SK-N-SH (cell line): ENCODE results near the gene BDKRB1. TPM values are rescaled to one million over a fixed set of nuclear protein-coding genes. Genes with fewer than 3 reads are reported as not detected.

Experiments
- CTCF ChIA-PET: fragments of 300-600, 350-600 bp; formaldehyde crosslinking; extraction: SDS; loops from one replicate; lab custom pipeline; 2021; lab: Yijun Ruan, JAX
- POLR2A ChIA-PET: fragments of 350-600 bp; sonication (Branson Sonifier 250); formaldehyde crosslinking; extraction: SDS; loops from one replicate; lab custom pipeline; 2020; ENCODE audit warnings: antibody characterized with exemption, inconsistent platforms; lab: Yijun Ruan, JAX
- DNase-seq: peaks from one replicate; pipeline ENCODE4 v3.0.0; 2012
- H2AFZ ChIP-seq: fragments of 200-600 bp; sonication (generic); 2 replicates; pipeline ENCODE4 v1.8.1; 2016; ENCODE audit warnings: antibody characterized with exemption, mild to moderate bottlenecking, low read depth
- H3F3A ChIP-seq: fragments of 200-600 bp; sonication (generic); replicated peaks from 2 replicates; pipeline ENCODE3; 2016; ENCODE audit warnings: antibody characterized with exemption, mild to moderate bottlenecking; ENCODE audit not compliant: insufficient read depth
- H3K27ac ChIP-seq, 2 experiments: fragments of 200-500 bp in 1 of 2; fragments of 200-600 bp in 1 of 2; sonication (Bioruptor generic) in 1 of 2; sonication (generic), shearing (Covaris generic) in 1 of 2; 2 replicates each; pipeline versions ENCODE4 v1.5.1 to v1.6.1; 2014 to 2016; ENCODE audit warnings: low read depth in 2 of 2, inconsistent platforms in 1 of 2, low read length in 1 of 2, mild to moderate bottlenecking in 1 of 2, mixed read lengths in 1 of 2
- H3K27me3 ChIP-seq: fragments of 200-600 bp; sonication (generic), shearing (Covaris generic); 2 replicates; pipeline ENCODE4 v1.6.1; 2016; ENCODE audit warnings: mixed run types; ENCODE audit not compliant: insufficient read depth
- H3K36me3 ChIP-seq, 2 experiments: fragments of 200-500 bp in 1 of 2; fragments of 200-600 bp in 1 of 2; sonication (Bioruptor generic) in 1 of 2; sonication (generic) in 1 of 2; replicated peaks in 1 of 2; 2 replicates each; pipeline versions ENCODE3 to v1.5.1; 2014 to 2016; ENCODE audit warnings: low read length in 1 of 2, mild to moderate bottlenecking in 1 of 2; ENCODE audit not compliant: insufficient read depth in 2 of 2, control insufficient read depth in 1 of 2
- H3K4me1 ChIP-seq, 2 experiments: fragments of 200-500 bp in 1 of 2; fragments of 200-600 bp in 1 of 2; sonication (Bioruptor generic) in 1 of 2; sonication (generic), shearing (Covaris generic) in 1 of 2; 2 replicates each; pipeline versions ENCODE4 v1.5.1 to v1.6.1; 2014 to 2016; ENCODE audit warnings: low read depth in 1 of 2, low read length in 1 of 2, mixed run types in 1 of 2; ENCODE audit not compliant: insufficient read depth in 2 of 2, control insufficient read depth in 1 of 2
- H3K4me2 ChIP-seq: fragments of 200-600 bp; sonication (generic), shearing (Covaris generic); 2 replicates; pipeline ENCODE4 v1.6.1; 2017; ENCODE audit warnings: mixed run types
- H3K4me3 ChIP-seq, 2 experiments: fragments of 200-500 bp in 1 of 2; fragments of 200-600 bp in 1 of 2; sonication (Bioruptor generic) in 1 of 2; sonication (generic), shearing (Covaris generic) in 1 of 2; 2 replicates each; pipeline versions ENCODE4 v1.5.1 to v1.8.1; 2014 to 2016; ENCODE audit warnings: low read depth in 2 of 2, inconsistent platforms in 1 of 2, low read length in 1 of 2, mild to moderate bottlenecking in 1 of 2, mixed read lengths in 1 of 2, moderate library complexity in 1 of 2
- H3K79me2 ChIP-seq: fragments of 200-600 bp; sonication (generic); 2 replicates; pipeline ENCODE4 v1.8.1; 2017; ENCODE audit warnings: mild to moderate bottlenecking; ENCODE audit not compliant: insufficient read depth
- H3K9ac ChIP-seq: fragments of 200-600 bp; sonication (generic); 2 replicates; pipeline ENCODE4 v1.6.1; 2017; ENCODE audit warnings: mixed run types
- H3K9me2 ChIP-seq: fragments of 200-600 bp; sonication (generic); 2 replicates; pipeline ENCODE4 v1.6.1; 2017; ENCODE audit warnings: mixed run types
- H3K9me3 ChIP-seq: fragments of 200-600 bp; sonication (generic); 2 replicates; pipeline ENCODE4 v1.6.1; 2017; ENCODE audit warnings: mixed run types, mild to moderate bottlenecking, moderate library complexity
- H4K20me1 ChIP-seq: fragments of 200-600 bp; sonication (generic); 2 replicates; pipeline ENCODE4 v1.6.1; 2017; ENCODE audit warnings: mild to moderate bottlenecking, mixed run types; ENCODE audit not compliant: insufficient read depth
- CHD2 ChIP-seq: fragments of 150-350 bp; IDR thresholded peaks from 2 replicates; pipeline ENCODE4 v1.6.1; 2018; ENCODE audit warnings: low read length; ENCODE audit not compliant: partially characterized antibody
- CTCF ChIP-seq: fragments of 200-600 bp; sonication (generic); IDR thresholded peaks from 2 replicates; pipeline ENCODE4 v1.6.1; 2017; ENCODE audit warnings: antibody characterized with exemption, mild to moderate bottlenecking, moderate library complexity
- ELF1 ChIP-seq: IDR thresholded peaks from 2 replicates; pipeline ENCODE4 v1.4.0; 2012
- EZH2phosphoT487 ChIP-seq: fragments of 200-600 bp; sonication (generic); IDR thresholded peaks from 2 replicates; pipeline ENCODE4 v1.6.1; 2017; ENCODE audit warnings: low read depth, mixed run types, mild to moderate bottlenecking, antibody characterized with exemption, moderate library complexity, borderline replicate concordance
- FOSL2 ChIP-seq: IDR thresholded peaks from 2 replicates; pipeline ENCODE4 v1.4.0; 2012; ENCODE audit warnings: low read depth, mild to moderate bottlenecking, moderate library complexity, borderline replicate concordance
- FOXJ3 ChIP-seq: sonication (generic); formaldehyde crosslinking; IDR thresholded peaks from 2 replicates; pipeline ENCODE4 v1.5.1; 2020; ENCODE audit warnings: mild to moderate bottlenecking, missing genetic modification reagents
- FOXM1 ChIP-seq: IDR thresholded peaks from 2 replicates; pipeline ENCODE4 v1.4.0; 2012; ENCODE audit warnings: low read depth, mild to moderate bottlenecking
- MXI1 ChIP-seq: IDR thresholded peaks from 2 replicates; pipeline ENCODE4 v1.6.1; 2012; ENCODE audit warnings: mild to moderate bottlenecking, low read depth, low read length, improper control_type of control experiment
- POLR2AphosphoS5 ChIP-seq: IDR thresholded peaks from 2 replicates; pipeline ENCODE4 v1.6.1; 2012; ENCODE audit warnings: low read depth, low read length
- RCOR1 ChIP-seq: fragments of 150-350 bp; IDR thresholded peaks from 2 replicates; pipeline ENCODE4 v1.6.1; 2017; ENCODE audit warnings: antibody characterized with exemption, low read length
- USF1 ChIP-seq: IDR thresholded peaks from 2 replicates; pipeline ENCODE4 v1.4.0; 2012; ENCODE audit warnings: low read depth, borderline replicate concordance
- USF2 ChIP-seq: fragments of 150-350 bp; IDR thresholded peaks from 2 replicates; pipeline ENCODE4 v1.6.1; 2017; ENCODE audit warnings: antibody characterized with exemption, low read length, low read depth, borderline replicate concordance
- YY1 ChIP-seq: IDR thresholded peaks from 2 replicates; pipeline ENCODE4 v1.4.0; 2012; ENCODE audit warnings: low read depth, mild to moderate bottlenecking
- ZBTB33 ChIP-seq: IDR thresholded peaks from 2 replicates; pipeline ENCODE4 v1.4.0; 2012; ENCODE audit warnings: low read depth, borderline replicate concordance
- WGBS: methylation state at CpG from one replicate; pipeline ENCODE4 v1.1.6; 2017; ENCODE audit warnings: low lambda C conversion rate; 5-methylcytosine and 5-hydroxymethylcytosine counted together
- polyA plus RNA-seq, 3 experiments: library from polyadenylated mRNA; depleted of rRNA; stranded (reverse); fragments of >200 nt; gene quantifications; 2 replicates each; pipeline ENCODE4 v1.2.3, GENCODE V29; 2012

The BDKRB1 gene
- polyA plus RNA-seq, 1 of the 3 experiments (the other 2 are of a cell fraction) = 14.4 TPM

- TF ChIP-seq CTCF (peak; percentile 98), USF2 (no peak), EZH2phosphoT487 (no peak), FOSL2 (no peak), POLR2AphosphoS5 (no peak), CHD2 (peak; percentile 44), RCOR1 (0 out of 2 replicates have a peak, but pooled peaks have one; percentile 42), USF1 (no peak), ZBTB33 (no peak)
Measured at GRCh38 chr14:96275177-96276112, 19.4 kb downstream of the BDKRB1 start (continued).

- Histone ChIP-seq H4K20me1 (no peaks in the 10 kb centered on the region), H3K4me2 (no peak overlapping the region), H3K27ac (no peak overlapping the region), H3K9me2 (no peaks in the 10 kb centered on the region), H3K4me3 (no peak overlapping the region), H3K4me1 (peaks cover 18 to 33% of the 10 kb centered on the region in 2 experiments), H3K79me2 (no peaks in the 10 kb centered on the region), H3K9ac (no peak overlapping the region), H3K27me3 (no peaks in the 10 kb centered on the region), H3F3A (peaks cover 12% of the 10 kb centered on the region), H3K9me3 (no peaks in the 10 kb centered on the region)
- CTCF ChIA-PET = interaction anchor here (0.9 to 18.9 kb wide), 5 partner anchors 146 to 281 kb away, joined by 3 to 920 read pairs (median 5); no protein-coding TSS in a partner anchor
- POLR2A ChIA-PET = no interaction called here
- WGBS = 100% methylated on average over 1 of the region's 1 CpG
- TF ChIP-seq FOXJ3 (CRISPR knock-in tag) (no peak), YY1 (no peak), ELF1 (no peak), POLR2AphosphoS5 (no peak), USF2 (no peak), MXI1 (no peak), FOXM1 (no peak)
- TF ChIP-seq, all 33 proteins: peak for 0
- Histone ChIP-seq H2AFZ (no peak overlapping the region), H3K36me3 (peaks cover 0 to 3% of the 10 kb centered on the region in 2 experiments)
- DNase-seq = no peak
Measured at GRCh38 chr14:96277890-96278289, 21.9 kb downstream of the BDKRB1 start.
